A673 (cell line): ENCODE data around the gene BRCA2. TPM values are rescaled to one million over a fixed set of nuclear protein-coding genes. Genes with fewer than 3 reads are reported as not detected.

Experiments used
- BruUV-seq: library from RNA; stranded (reverse); fragments of 400-500 nt; replicated peaks from 2 replicates; lab custom pipeline; 2021; lab: Mats Ljungman, UMichigan
- CTCF ChIA-PET: fragments of 300-600 bp; sonication (Branson Sonifier 250); formaldehyde crosslinking; loops from one replicate; lab custom pipeline; 2022; ENCODE audit warnings: antibody characterized with exemption; lab: Charles Lee
- POLR2A ChIA-PET: fragments of 300-600 bp; sonication (Branson Sonifier 250); formaldehyde crosslinking; loops from one replicate; lab custom pipeline; 2022; ENCODE audit warnings: antibody characterized with exemption; ENCODE audit not compliant: low non-redundant PET; lab: Charles Lee
- DNase-seq: peaks from one replicate; pipeline ENCODE4 v3.0.0-alpha.2; 2015; ENCODE audit warnings: low spot score
- H3K27ac ChIP-seq: fragments of 200-600 bp; sonication (generic); 2 replicates; pipeline ENCODE4 v1.5.1; 2016; ENCODE audit warnings: mixed run types, low read depth, mild to moderate bottlenecking, mixed read lengths, antibody characterized with exemption, low read length; ENCODE audit not compliant: poor library complexity, severe bottlenecking
- H3K27me3 ChIP-seq: fragments of 200-600 bp; sonication (generic); replicated peaks from 2 replicates; pipeline ENCODE4 v1.6.1; 2017; ENCODE audit warnings: mixed run types, low read depth, mild to moderate bottlenecking, mixed read lengths, antibody characterized with exemption, low read length; ENCODE audit not compliant: insufficient read depth, poor library complexity
- H3K36me3 ChIP-seq: fragments of 200-600 bp; sonication (generic); 2 replicates; pipeline ENCODE4 v1.6.1; 2016; ENCODE audit warnings: mixed run types, mild to moderate bottlenecking, mixed read lengths, antibody characterized with exemption, low read length; ENCODE audit not compliant: insufficient read depth, poor library complexity, severe bottlenecking
- H3K4me1 ChIP-seq: fragments of 200-600 bp; sonication (generic); 2 replicates; pipeline ENCODE4 v1.6.1; 2017; ENCODE audit warnings: mixed run types, mild to moderate bottlenecking, mixed read lengths, antibody characterized with exemption, low read length; ENCODE audit not compliant: insufficient read depth, poor library complexity, severe bottlenecking
- H3K4me3 ChIP-seq: fragments of 200-600 bp; sonication (generic); 2 replicates; pipeline ENCODE4 v1.5.1; 2016; ENCODE audit warnings: low read depth, mixed run types, mild to moderate bottlenecking, mixed read lengths, low read length; ENCODE audit not compliant: poor library complexity, severe bottlenecking
- H3K9me3 ChIP-seq: fragments of 200-600 bp; sonication (generic); 2 replicates; pipeline ENCODE4 v1.6.1; 2016; ENCODE audit warnings: mixed run types, low read depth, mild to moderate bottlenecking, mixed read lengths, antibody characterized with exemption, low read length; ENCODE audit not compliant: poor library complexity, severe bottlenecking
- CTCF ChIP-seq: fragments of 300-800, 200-600 bp; sonication (generic); conservative IDR thresholded peaks from 2 replicates; pipeline ENCODE4 v1.5.1; 2017; ENCODE audit warnings: low read depth, mild to moderate bottlenecking, antibody characterized with exemption, low read length, moderate library complexity, mixed read lengths
- EZH2 ChIP-seq: fragments of 200-600 bp; sonication (generic); IDR thresholded peaks from 2 replicates; pipeline ENCODE4 v1.6.1; 2017; ENCODE audit warnings: borderline replicate concordance, low read depth, mild to moderate bottlenecking, mixed read lengths, antibody characterized with exemption, low read length; ENCODE audit not compliant: poor library complexity, severe bottlenecking
- intact Hi-C: fragments of 100-400 bp; cut with micrococcal nuclease; formaldehyde crosslinking; loops from one replicate; pipeline ENCODE4 v1.10.0; 2022; ENCODE audit not compliant: unreplicated experiment
- total RNA-seq: library from RNA; stranded (reverse); gene quantifications from 2 replicates; pipeline ENCODE4 v1.2.3, GENCODE V29; 2021

BRCA2 gene
- total RNA-seq, 1 experiment from 2014 or later = 35.9 TPM

- no TSS peak for BruUV-seq
- intact Hi-C loops = no loop called here
These were observed 102.7 kb downstream of the BRCA2 start for GRCh38 chr13:32417995-32418394.

DNA sequence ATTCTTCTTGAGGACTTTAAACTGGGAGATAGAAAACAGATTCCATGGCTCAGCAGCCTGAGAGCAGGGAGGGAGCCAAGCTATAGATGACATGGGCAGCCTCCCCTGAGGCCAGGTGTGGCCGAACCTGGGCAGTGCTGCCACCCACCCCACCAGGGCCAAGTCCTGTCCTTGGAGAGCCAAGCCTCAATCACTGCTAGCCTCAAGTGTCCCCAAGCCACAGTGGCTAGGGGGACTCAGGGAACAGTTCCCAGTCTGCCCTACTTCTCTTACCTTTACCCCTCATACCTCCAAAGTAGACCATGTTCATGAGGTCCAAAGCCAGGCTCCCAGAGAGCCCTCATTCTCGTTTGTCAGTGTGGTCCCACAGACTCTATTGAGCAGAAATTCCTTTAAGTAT is 104.6 kb downstream of the BRCA2 start:
- intact Hi-C loops = no loop called here
- no peak for DNase-seq
- Histone ChIP-seq H3K27ac (no peak overlapping the region), H3K4me1 (no peaks in the 10 kb centered on the region), H3K4me3 (no peak overlapping the region), H3K9me3 (peaks cover 4% of the 10 kb centered on the region), H3K36me3 (no peaks in the 10 kb centered on the region), H3K27me3 (no peaks in the 10 kb centered on the region)
- TF ChIP-seq CTCF (no peak), EZH2 (no peak)
- ChIA-PET CTCF (no interaction called here), POLR2A (no interaction called here)
- BruUV-seq = no TSS peak

More at GRCh38 chr13:32417995-32418394, 102.7 kb downstream of the BRCA2 start:
- Histone ChIP-seq H3K9me3 (peaks cover 4% of the 10 kb centered on the region), H3K4me3 (no peak overlapping the region), H3K36me3 (no peaks in the 10 kb centered on the region), H3K27me3 (no peaks in the 10 kb centered on the region), H3K4me1 (no peaks in the 10 kb centered on the region), H3K27ac (no peak overlapping the region)
- DNase-seq = no peak
- TF ChIP-seq EZH2 (no peak), CTCF (no peak)
- CTCF ChIA-PET = no interaction called here
- POLR2A ChIA-PET = no interaction called here

GRCh38 chr13:32423592-32423991 is 108.3 kb downstream of the BRCA2 start:
- TF ChIP-seq EZH2 (no peak), CTCF (no peak)
- no peak for DNase-seq
- intact Hi-C loops = no loop called here
- ChIA-PET CTCF (no interaction called here), POLR2A (no interaction called here)
- no TSS peak for BruUV-seq
- Histone ChIP-seq H3K36me3 (no peaks in the 10 kb centered on the region), H3K27me3 (no peaks in the 10 kb centered on the region), H3K4me1 (peaks cover 10% of the 10 kb centered on the region), H3K27ac (no peak overlapping the region), H3K9me3 (peaks cover 4% of the 10 kb centered on the region), H3K4me3 (no peak overlapping the region)
